GM23248 (cell line): Measurements from ENCODE around the gene POLN.

ENCODE experiments used
- EZH2 ChIP-seq: fragments of 200-600 bp; sonication (generic); IDR thresholded peaks from 2 replicates; pipeline ENCODE4 v1.6.1; 2018; ENCODE audit warnings: antibody characterized with exemption, mild to moderate bottlenecking; ENCODE audit not compliant: insufficient read depth, poor library complexity, severe bottlenecking
- EZH2phosphoT487 ChIP-seq: fragments of 200-600 bp; sonication (generic); IDR thresholded peaks from 2 replicates; pipeline ENCODE4 v1.6.1; 2018; ENCODE audit warnings: antibody characterized with exemption, moderate library complexity, mild to moderate bottlenecking, low read depth; ENCODE audit not compliant: insufficient read depth

- TF ChIP-seq EZH2 (no peak), EZH2phosphoT487 (no peak)
Observed at GRCh38 chr4:2186865-2187172, 55.1 kb downstream of the POLN start.
